Measurements from ENCODE around the gene KCNQ1OT1.

KCNQ1OT1 gene

DNA sequence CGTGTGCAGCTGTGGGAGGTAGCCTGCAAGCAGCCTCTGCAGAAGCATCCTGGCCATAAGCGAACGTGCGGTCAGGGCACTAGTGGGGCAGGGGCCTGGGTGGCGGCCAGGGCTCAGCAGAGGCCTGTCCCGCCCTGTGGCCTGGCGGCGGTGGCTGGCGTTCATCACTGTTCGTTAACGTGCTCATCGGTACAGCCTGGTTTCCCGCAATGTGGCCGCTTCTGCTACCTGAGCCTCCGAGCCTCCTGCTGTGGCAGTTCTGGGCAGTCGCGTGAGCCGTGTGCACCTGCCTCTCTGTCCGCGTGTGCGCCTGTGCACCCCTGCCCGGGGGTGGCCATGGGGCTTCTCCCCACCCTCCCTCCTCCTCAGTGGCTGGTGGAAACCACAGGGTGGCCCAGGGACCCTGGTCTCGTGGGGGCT lies 117.9 kb downstream of the KCNQ1OT1 start:
- POLR2A ChIA-PET, result no interaction called here
- CTCF ChIA-PET, result no interaction called here
- DNase-seq (ENCODE audit: extremely low spot score), result no peak
- TF ChIP-seq, protein P1, sequence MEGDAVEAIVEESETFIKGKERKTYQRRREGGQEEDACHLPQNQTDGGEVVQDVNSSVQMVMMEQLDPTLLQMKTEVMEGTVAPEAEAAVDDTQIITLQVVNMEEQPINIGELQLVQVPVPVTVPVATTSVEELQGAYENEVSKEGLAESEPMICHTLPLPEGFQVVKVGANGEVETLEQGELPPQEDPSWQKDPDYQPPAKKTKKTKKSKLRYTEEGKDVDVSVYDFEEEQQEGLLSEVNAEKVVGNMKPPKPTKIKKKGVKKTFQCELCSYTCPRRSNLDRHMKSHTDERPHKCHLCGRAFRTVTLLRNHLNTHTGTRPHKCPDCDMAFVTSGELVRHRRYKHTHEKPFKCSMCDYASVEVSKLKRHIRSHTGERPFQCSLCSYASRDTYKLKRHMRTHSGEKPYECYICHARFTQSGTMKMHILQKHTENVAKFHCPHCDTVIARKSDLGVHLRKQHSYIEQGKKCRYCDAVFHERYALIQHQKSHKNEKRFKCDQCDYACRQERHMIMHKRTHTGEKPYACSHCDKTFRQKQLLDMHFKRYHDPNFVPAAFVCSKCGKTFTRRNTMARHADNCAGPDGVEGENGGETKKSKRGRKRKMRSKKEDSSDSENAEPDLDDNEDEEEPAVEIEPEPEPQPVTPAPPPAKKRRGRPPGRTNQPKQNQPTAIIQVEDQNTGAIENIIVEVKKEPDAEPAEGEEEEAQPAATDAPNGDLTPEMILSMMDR (IDR thresholded peaks at IDR 0.05; ENCODE audit: control extremely low read depth, extremely low read depth, low read depth, missing control alignments), result no peak

DNA sequence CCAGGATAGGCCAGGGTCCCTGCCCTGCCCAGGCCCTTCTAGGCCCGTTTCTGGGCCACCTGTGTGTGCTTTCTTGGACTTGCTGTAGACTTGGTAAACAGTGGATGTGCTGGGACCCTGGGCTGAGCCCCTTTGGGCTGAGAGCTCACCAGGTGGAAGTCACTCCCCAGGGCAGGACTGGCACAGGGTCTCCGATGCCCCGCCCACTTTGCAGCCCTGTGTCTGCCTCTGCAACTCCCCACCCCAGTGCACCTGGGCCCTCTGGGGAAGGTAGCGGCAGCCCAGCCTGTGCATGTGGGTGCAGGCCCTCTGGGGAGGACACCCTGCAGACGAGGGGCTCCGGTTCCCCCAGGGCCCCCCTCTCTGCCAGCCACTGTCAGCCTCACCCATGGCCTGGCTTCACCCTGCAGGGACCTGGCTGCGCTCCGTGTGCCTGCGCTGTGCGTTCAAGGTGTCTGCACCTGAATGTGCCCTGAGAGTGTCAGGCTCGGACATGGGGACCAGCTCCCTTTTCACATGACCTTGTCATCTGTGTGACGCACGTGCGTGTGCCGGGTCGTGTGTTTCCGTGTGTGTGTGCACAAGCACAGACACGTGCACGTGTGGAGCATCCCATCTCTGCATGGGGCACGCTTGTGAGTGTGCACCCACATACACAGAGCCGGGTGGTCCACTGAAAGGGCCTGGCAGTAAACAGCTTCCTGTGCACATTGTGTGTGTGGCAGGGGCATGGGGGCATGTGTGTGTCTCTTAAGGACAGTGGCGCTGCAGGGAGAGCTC lies 118.5 kb downstream of the KCNQ1OT1 start:
- DNase-seq (ENCODE audit: extremely low spot score), result no peak
- ChIA-PET POLR2A (interaction anchor here (0.5 kb wide), 1 partner anchor 321 kb away, joined by 4 read pairs; a partner anchor contains a TSS), CTCF (no interaction called here)
- TF ChIP-seq, protein P1 (IDR thresholded peaks at IDR 0.05; ENCODE audit: control extremely low read depth, extremely low read depth, low read depth, missing control alignments), result no peak

DNA sequence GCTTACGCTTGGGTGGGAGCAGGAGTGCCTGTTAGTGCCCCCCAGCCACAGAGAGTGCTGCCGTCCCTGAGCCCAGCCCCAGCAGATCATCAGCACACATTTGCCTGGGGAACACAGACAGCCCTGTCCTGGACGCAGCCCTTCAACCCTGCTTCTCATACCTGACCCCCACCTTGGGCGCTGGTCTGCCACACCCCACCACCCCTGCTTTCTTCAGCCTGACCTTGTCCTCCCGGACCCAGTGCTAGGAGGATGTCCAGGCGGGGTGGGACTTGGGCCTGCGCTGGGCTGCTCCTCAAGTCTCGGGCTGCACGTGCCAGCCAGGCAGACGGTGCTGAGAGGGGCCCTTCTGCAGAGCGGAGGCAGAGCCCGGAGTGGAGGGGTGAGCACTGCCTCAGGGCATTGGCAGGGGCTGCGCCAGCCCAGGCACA lies 119.2 kb downstream of the KCNQ1OT1 start:
- no peak for DNase-seq (ENCODE audit: extremely low spot score)
- CTCF ChIA-PET, result no interaction called here
- TF ChIP-seq, protein P1 (IDR thresholded peaks at IDR 0.05; ENCODE audit: control extremely low read depth, extremely low read depth, low read depth, missing control alignments), result no peak
- POLR2A ChIA-PET, result no interaction called here

DNA sequence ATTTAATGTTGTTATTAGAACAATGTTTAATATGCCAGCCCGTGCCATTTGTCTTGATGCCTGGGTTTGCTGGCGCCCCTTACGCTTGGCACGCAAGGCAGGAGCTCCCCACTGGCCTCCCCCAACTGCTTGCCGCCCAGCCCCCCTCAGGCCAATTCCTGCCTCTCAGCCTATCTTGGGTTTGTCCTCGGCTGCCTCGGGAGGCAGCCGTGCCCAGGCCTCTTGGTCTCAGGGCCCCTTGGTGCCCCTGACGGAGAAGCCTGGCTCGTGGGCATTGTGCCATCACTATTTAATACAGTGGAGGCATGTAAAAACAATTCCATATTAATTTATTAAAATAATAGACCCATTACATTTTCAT lies 119.8 kb downstream of the KCNQ1OT1 start:
- CTCF ChIA-PET, result interaction anchor here (0.8 kb wide), 1 partner anchor 312 kb away, joined by 3 read pairs; no protein-coding TSS in a partner anchor
- POLR2A ChIA-PET, result no interaction called here
- no peak for DNase-seq (ENCODE audit: extremely low spot score)
- TF ChIP-seq, protein P1 (IDR thresholded peaks at IDR 0.05; ENCODE audit: control extremely low read depth, extremely low read depth, low read depth, missing control alignments), result no peak

DNA sequence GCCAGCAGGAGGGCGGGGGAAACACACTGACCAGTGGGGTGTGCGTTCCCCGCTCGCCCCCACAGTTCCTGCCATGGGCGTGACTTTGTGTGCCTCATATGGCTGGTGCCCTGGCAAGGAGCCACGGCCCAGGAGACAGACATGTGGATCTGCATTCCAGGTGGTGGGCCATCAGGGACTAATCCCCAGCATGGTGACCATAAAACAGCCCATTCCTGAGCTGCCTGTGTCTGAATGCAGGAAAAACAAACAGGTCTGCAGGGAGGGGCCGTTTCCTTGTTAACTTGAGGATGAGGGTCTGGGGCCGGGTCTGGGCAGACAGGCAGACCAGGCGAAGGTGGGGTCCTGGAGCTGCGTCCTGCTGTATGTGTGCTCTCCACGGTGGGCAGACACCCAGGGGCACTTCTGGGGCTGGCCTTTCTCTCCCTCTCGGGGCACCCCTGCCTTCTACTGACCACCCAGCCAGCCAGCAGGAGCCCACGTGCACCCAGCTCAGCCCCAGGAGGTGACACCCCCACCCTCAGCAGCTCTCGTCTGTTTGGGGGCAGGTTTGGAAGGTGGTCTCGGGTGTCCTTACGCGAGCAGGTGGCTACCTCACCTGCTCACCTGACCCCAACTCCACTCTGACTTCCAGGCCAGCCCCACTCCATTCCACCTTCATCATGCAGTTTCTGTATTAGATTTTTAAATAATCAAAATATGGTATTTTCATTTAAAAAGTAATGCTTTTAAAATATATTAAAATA lies 120.3 kb downstream of the KCNQ1OT1 start:
- CTCF ChIA-PET, result interaction anchor here (0.8 kb wide), 1 partner anchor 312 kb away, joined by 3 read pairs; no protein-coding TSS in a partner anchor
- TF ChIP-seq, protein P1 (IDR thresholded peaks at IDR 0.05; ENCODE audit: control extremely low read depth, extremely low read depth, low read depth, missing control alignments), result no peak
- POLR2A ChIA-PET, result no interaction called here
- DNase-seq (ENCODE audit: extremely low spot score), result no peak

DNA sequence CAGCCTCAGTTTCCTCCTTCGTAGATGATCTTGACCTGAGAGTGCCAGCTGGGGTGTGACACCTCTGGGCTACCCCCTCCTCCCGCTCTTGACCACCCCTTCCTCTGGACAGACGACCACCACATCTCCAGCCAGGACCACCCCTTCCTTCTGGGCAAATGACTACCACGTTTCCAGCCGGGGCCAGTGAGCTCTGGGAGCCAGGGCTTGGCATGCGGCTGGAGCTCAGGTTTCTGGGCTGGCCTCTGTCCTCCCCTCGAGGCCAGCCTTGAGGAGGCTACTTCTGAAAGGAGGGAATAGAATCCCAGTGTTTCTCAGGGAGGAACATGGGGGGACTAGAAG lies 120.9 kb downstream of the KCNQ1OT1 start:
- no peak for DNase-seq (ENCODE audit: extremely low spot score)
- TF ChIP-seq, protein P1 (IDR thresholded peaks at IDR 0.05; ENCODE audit: control extremely low read depth, extremely low read depth, low read depth, missing control alignments), result no peak
- CTCF ChIA-PET, result no interaction called here
- POLR2A ChIA-PET, result no interaction called here
